ENCODE data around the gene SORBS1.

DNA sequence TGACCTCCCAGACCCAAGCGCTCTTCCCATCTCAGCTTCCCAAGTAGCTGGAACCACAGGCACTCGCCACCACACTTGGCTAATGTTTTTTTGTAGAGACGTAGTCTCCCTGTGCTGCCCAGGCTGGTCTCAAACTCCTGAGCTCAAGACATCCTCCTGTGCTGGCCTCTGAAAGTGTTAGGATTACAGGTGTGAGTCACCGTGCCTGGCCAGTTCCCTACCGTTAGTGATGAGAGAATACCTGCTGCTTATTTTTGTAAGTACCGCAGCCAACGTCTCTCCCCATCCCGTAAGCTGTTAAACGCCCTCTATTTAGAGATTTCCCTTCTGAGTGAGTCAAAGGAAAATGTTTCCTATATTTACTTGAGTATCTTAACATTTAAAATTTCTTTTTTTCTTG, 231.9 kb downstream of the SORBS1 start:
- TF ChIP-seq, protein P1, sequence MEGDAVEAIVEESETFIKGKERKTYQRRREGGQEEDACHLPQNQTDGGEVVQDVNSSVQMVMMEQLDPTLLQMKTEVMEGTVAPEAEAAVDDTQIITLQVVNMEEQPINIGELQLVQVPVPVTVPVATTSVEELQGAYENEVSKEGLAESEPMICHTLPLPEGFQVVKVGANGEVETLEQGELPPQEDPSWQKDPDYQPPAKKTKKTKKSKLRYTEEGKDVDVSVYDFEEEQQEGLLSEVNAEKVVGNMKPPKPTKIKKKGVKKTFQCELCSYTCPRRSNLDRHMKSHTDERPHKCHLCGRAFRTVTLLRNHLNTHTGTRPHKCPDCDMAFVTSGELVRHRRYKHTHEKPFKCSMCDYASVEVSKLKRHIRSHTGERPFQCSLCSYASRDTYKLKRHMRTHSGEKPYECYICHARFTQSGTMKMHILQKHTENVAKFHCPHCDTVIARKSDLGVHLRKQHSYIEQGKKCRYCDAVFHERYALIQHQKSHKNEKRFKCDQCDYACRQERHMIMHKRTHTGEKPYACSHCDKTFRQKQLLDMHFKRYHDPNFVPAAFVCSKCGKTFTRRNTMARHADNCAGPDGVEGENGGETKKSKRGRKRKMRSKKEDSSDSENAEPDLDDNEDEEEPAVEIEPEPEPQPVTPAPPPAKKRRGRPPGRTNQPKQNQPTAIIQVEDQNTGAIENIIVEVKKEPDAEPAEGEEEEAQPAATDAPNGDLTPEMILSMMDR (IDR thresholded peaks at IDR 0.05): no peak
- no peak for TF ChIP-seq ZNF121 (CRISPR knock-in tag; IDR thresholded peaks at IDR 0.05)
- TF ChIP-seq, protein P2, sequence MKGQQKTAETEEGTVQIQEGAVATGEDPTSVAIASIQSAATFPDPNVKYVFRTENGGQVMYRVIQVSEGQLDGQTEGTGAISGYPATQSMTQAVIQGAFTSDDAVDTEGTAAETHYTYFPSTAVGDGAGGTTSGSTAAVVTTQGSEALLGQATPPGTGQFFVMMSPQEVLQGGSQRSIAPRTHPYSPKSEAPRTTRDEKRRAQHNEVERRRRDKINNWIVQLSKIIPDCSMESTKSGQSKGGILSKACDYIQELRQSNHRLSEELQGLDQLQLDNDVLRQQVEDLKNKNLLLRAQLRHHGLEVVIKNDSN (CRISPR knock-in tag; IDR thresholded peaks at IDR 0.05): no peak
- TF ChIP-seq CREB1 (CRISPR knock-in tag; IDR thresholded peaks at IDR 0.05): no peak
- no peak for TF ChIP-seq ETV6 (CRISPR knock-in tag; IDR thresholded peaks at IDR 0.05)
- TF ChIP-seq, protein P3, sequence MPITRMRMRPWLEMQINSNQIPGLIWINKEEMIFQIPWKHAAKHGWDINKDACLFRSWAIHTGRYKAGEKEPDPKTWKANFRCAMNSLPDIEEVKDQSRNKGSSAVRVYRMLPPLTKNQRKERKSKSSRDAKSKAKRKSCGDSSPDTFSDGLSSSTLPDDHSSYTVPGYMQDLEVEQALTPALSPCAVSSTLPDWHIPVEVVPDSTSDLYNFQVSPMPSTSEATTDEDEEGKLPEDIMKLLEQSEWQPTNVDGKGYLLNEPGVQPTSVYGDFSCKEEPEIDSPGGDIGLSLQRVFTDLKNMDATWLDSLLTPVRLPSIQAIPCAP (CRISPR knock-in tag; IDR thresholded peaks at IDR 0.05): no peak
- TF ChIP-seq ZNF317 (CRISPR knock-in tag; IDR thresholded peaks at IDR 0.05; ENCODE audit: borderline replicate concordance, low read depth): no peak
- no peak for TF ChIP-seq MAX (CRISPR knock-in tag; IDR thresholded peaks at IDR 0.05)
- no peak for TF ChIP-seq NFYB (CRISPR knock-in tag; conservative IDR thresholded peaks at IDR 0.05; ENCODE audit: low read depth)
- TF ChIP-seq, protein P4, sequence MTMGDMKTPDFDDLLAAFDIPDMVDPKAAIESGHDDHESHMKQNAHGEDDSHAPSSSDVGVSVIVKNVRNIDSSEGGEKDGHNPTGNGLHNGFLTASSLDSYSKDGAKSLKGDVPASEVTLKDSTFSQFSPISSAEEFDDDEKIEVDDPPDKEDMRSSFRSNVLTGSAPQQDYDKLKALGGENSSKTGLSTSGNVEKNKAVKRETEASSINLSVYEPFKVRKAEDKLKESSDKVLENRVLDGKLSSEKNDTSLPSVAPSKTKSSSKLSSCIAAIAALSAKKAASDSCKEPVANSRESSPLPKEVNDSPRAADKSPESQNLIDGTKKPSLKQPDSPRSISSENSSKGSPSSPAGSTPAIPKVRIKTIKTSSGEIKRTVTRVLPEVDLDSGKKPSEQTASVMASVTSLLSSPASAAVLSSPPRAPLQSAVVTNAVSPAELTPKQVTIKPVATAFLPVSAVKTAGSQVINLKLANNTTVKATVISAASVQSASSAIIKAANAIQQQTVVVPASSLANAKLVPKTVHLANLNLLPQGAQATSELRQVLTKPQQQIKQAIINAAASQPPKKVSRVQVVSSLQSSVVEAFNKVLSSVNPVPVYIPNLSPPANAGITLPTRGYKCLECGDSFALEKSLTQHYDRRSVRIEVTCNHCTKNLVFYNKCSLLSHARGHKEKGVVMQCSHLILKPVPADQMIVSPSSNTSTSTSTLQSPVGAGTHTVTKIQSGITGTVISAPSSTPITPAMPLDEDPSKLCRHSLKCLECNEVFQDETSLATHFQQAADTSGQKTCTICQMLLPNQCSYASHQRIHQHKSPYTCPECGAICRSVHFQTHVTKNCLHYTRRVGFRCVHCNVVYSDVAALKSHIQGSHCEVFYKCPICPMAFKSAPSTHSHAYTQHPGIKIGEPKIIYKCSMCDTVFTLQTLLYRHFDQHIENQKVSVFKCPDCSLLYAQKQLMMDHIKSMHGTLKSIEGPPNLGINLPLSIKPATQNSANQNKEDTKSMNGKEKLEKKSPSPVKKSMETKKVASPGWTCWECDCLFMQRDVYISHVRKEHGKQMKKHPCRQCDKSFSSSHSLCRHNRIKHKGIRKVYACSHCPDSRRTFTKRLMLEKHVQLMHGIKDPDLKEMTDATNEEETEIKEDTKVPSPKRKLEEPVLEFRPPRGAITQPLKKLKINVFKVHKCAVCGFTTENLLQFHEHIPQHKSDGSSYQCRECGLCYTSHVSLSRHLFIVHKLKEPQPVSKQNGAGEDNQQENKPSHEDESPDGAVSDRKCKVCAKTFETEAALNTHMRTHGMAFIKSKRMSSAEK (CRISPR knock-in tag; IDR thresholded peaks at IDR 0.05; ENCODE audit: borderline replicate concordance): no peak
- TF ChIP-seq, protein P5, sequence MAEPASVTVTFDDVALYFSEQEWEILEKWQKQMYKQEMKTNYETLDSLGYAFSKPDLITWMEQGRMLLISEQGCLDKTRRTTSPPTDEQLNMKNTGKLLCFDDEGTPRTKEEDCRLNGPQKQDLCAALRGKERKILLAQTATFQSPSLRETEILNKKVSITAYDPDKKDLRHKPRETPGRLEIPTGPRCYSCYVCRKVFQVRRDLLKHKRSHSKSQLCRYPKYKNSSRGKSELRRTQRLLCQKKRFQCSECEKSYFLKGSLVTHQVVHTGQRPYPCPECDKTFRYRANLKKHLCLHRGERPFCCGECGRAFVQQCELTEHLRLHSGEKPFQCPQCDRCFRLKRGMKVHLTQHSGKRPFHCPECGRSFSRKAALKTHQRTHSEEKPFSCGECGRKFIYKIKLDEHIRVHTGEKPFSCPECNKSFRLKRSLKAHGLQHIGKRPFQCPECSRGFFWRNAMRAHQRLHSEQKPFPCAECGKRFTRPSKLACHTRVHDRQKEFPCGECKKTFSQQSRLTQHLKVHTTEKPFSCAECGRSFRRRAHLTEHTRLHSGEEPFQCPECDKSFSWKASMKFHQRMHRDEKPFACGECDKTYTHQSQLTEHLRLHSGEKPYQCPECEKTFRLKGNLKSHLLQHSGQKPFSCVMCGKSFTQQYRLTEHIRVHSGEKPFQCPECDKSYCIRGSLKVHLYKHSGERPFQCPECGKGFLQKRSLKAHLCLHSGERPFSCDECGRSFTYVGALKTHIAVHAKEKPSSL (CRISPR knock-in tag; conservative IDR thresholded peaks at IDR 0.05): no peak
- no peak for TF ChIP-seq FOXK1 (CRISPR knock-in tag; IDR thresholded peaks at IDR 0.05)
- TF ChIP-seq HMGA2 (CRISPR knock-in tag; IDR thresholded peaks at IDR 0.05): no peak

All from WTC11 (cell line).